ENCODE data around the gene CAPN3.
"Not testable (repeated sequence)": the region's sequence is repeated elsewhere in the genome, so short reads cannot be mapped to it uniquely, and the experiment has no call there.

CAPN3 gene

DNA sequence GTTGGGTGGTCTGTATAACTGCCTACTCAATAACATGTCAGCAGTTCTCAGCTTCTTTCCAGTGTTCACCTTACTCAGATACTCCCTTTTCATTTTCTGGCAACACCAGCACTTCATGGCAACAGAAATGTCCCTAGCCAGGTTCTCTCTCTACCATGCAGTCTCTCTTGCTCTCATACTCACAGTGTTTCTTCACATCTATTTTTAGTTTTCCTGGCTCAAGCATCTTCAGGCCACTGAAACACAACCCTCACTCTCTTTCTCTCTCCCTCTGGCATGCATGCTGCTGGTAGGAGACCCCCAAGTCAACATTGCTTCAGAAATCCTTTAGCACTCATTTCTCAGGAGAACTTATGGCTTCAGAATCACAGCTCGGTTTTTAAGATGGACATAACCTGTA is at the start of gene CAPN3:
Gene CAPN3, plus strand, starts transcription at position 253 of the 400 bp plus-strand sequence. CDS start 305 bp downstream, outside the sequence.
- Histone ChIP-seq H3K4me1 (ENCODE audit: insufficient read depth, low read length) (peaks cover 13% of the 10 kb centered on the region), H3K36me3 (ENCODE audit: insufficient read depth, low read length) (no peaks in the 10 kb centered on the region), H3K9me3 (ENCODE audit: control insufficient read depth, insufficient read depth, low read length) (no peaks in the 10 kb centered on the region), H3K9ac (ENCODE audit: low read depth, low read length) (no peak within 1 kb of the TSS)

GRCh38 chr15:42313463-42313862 is 45.8 kb upstream of the CAPN3 start:
- Histone ChIP-seq H3K36me3 (ENCODE audit: insufficient read depth, low read length) (no peaks in the 10 kb centered on the region), H3K9me3 (ENCODE audit: control insufficient read depth, insufficient read depth, low read length) (no peaks in the 10 kb centered on the region), H3K9ac (ENCODE audit: low read depth, low read length) (no peak overlapping the region), H3K4me1 (ENCODE audit: insufficient read depth, low read length) (no peaks in the 10 kb centered on the region)

GRCh38 chr15:42314818-42315217 is 44.5 kb upstream of the CAPN3 start:
- Histone ChIP-seq H3K4me1 (ENCODE audit: insufficient read depth, low read length) (no peaks in the 10 kb centered on the region), H3K9me3 (ENCODE audit: control insufficient read depth, insufficient read depth, low read length) (no peaks in the 10 kb centered on the region), H3K36me3 (ENCODE audit: insufficient read depth, low read length) (no peaks in the 10 kb centered on the region), H3K9ac (ENCODE audit: low read depth, low read length) (no peak overlapping the region)

DNA sequence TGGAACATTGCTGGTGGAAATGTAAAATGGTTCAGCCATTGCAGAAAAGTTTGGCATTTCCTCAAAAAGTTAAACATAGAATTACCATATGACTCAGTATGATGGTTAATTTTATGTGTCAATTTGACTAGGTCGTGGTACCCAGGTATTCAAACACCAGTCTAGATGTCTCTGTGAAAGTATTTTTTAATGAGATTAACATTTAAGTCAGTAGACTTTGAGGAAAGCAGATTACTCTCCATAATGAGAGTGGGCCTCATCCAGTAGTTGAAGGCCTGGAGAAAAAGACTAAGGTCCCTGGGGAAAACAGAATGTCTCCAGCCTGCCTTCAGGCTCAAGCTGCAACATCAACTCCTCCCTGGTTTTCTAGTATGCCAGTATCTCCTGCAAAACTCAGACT is 43.8 kb upstream of the CAPN3 start:
- Histone ChIP-seq H3K9ac (ENCODE audit: low read depth, low read length) (no peak overlapping the region), H3K9me3 (ENCODE audit: control insufficient read depth, insufficient read depth, low read length) (no peaks in the 10 kb centered on the region), H3K4me1 (ENCODE audit: insufficient read depth, low read length) (no peaks in the 10 kb centered on the region), H3K36me3 (ENCODE audit: insufficient read depth, low read length) (no peaks in the 10 kb centered on the region)

DNA sequence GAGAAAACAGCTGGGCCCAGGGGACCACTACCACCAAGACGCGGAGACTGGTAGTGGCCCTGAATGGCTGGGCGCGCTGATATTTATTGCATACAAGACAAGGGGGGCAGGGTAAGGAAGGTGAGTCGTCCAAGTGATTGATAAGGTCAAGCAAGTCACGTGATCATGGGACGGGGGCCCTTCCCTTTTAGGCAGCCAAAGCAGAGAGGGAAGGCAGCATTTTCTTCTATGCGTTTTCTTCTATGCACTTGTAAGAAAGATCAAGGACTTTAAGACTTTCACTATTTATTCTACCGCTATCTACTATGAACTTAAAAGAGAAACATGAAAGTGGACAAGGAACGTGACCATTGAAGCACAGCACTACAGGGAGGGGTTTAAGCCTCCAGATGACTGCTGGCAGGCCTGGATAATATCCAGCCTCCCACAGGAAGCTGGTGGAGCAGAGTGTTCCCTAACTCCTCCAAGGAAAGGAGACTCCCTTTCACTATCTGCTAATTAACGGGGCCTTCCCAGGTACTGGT is 43.0 kb upstream of the CAPN3 start:
- not testable (repeated sequence) for H3K9ac ChIP-seq (ENCODE audit: low read depth, low read length); H3K36me3 ChIP-seq (ENCODE audit: insufficient read depth, low read length); H3K9me3 ChIP-seq (ENCODE audit: control insufficient read depth, insufficient read depth, low read length); H3K4me1 ChIP-seq (ENCODE audit: insufficient read depth, low read length)

- Histone ChIP-seq H3K4me1 (ENCODE audit: insufficient read depth, low read length) (no peaks in the 10 kb centered on the region), H3K9me3 (ENCODE audit: control insufficient read depth, insufficient read depth, low read length) (no peaks in the 10 kb centered on the region), H3K9ac (ENCODE audit: low read depth, low read length) (no peak overlapping the region), H3K36me3 (ENCODE audit: insufficient read depth, low read length) (no peaks in the 10 kb centered on the region)
Observed at GRCh38 chr15:42319206-42319605, 40.1 kb upstream of the CAPN3 start.

GRCh38 chr15:42324308-42324707 is 35.0 kb upstream of the CAPN3 start:
- Histone ChIP-seq H3K9ac (ENCODE audit: low read depth, low read length) (no peak overlapping the region), H3K36me3 (ENCODE audit: insufficient read depth, low read length) (no peaks in the 10 kb centered on the region), H3K9me3 (ENCODE audit: control insufficient read depth, insufficient read depth, low read length) (no peaks in the 10 kb centered on the region; the same call in 1 of the 2 replicates), H3K4me1 (ENCODE audit: insufficient read depth, low read length) (no peaks in the 10 kb centered on the region)

- Histone ChIP-seq H3K36me3 (ENCODE audit: insufficient read depth, low read length) (no peaks in the 10 kb centered on the region), H3K4me1 (ENCODE audit: insufficient read depth, low read length) (no peaks in the 10 kb centered on the region), H3K9ac (ENCODE audit: low read depth, low read length) (no peak overlapping the region), H3K9me3 (ENCODE audit: control insufficient read depth, insufficient read depth, low read length) (no peaks in the 10 kb centered on the region; the same call in 1 of the 2 replicates)
Observed at GRCh38 chr15:42329161-42329560, 30.1 kb upstream of the CAPN3 start.

DNA sequence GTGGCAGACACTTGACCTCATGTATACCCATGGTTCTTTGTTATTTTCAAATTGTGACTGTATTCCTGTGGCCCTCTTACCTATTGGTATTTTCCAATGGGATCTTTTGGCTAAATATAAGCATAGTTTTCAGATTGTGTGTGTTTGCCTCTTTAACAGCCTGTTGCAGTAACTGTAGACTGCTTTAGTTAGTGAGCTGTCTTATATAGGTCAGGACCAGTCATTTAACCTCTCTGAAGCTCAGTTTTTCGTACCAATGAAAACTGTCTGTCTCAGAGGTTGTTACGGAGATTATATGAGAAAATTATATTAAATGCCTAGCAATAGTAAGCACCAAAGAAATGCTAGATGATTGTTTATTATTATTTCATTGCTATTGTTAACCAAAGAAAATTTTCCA is 29.3 kb upstream of the CAPN3 start:
- Histone ChIP-seq H3K9me3 (ENCODE audit: control insufficient read depth, insufficient read depth, low read length) (no peaks in the 10 kb centered on the region; the same call in 1 of the 2 replicates), H3K4me1 (ENCODE audit: insufficient read depth, low read length) (no peaks in the 10 kb centered on the region), H3K9ac (ENCODE audit: low read depth, low read length) (no peak overlapping the region), H3K36me3 (ENCODE audit: insufficient read depth, low read length) (no peaks in the 10 kb centered on the region)

- no peaks in the 10 kb centered on the region for H3K4me1 ChIP-seq (ENCODE audit: insufficient read depth, low read length)
- H3K9me3 ChIP-seq (ENCODE audit: control insufficient read depth, insufficient read depth, low read length), result peaks cover 2% of the 10 kb centered on the region; the same call in 1 of the 2 replicates
- no peaks in the 10 kb centered on the region for H3K36me3 ChIP-seq (ENCODE audit: insufficient read depth, low read length)
- no peak overlapping the region for H3K9ac ChIP-seq (ENCODE audit: low read depth, low read length)
Observed at GRCh38 chr15:42331235-42331634, 28.1 kb upstream of the CAPN3 start.

DNA sequence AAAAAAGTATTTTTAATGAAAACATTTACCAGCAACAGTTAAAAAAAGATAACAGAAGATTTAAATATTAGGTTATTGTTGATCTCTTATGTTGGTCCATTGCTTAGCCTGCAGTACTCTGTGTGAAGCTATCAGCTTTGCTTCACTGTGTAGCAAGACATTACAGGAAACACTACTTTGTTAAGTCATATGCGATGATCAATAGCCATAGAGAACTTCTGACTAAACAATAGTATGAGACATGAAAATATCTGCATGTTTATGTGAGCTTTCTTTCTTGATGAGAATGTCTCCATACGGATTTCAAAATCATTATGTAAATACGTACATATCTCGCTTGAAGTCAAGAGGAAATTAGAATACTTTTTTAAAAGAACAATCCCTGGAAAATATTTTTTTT is 27.0 kb upstream of the CAPN3 start:
- Histone ChIP-seq H3K36me3 (ENCODE audit: insufficient read depth, low read length) (no peaks in the 10 kb centered on the region), H3K4me1 (ENCODE audit: insufficient read depth, low read length) (no peaks in the 10 kb centered on the region), H3K9me3 (ENCODE audit: control insufficient read depth, insufficient read depth, low read length) (peaks cover 2% of the 10 kb centered on the region; the same call in 1 of the 2 replicates), H3K9ac (ENCODE audit: low read depth, low read length) (no peak overlapping the region)

GRCh38 chr15:42335074-42335473 is 24.2 kb upstream of the CAPN3 start:
- Histone ChIP-seq H3K36me3 (ENCODE audit: insufficient read depth, low read length) (no peaks in the 10 kb centered on the region), H3K9me3 (ENCODE audit: control insufficient read depth, insufficient read depth, low read length) (peaks cover 2% of the 10 kb centered on the region; the same call in 1 of the 2 replicates), H3K4me1 (ENCODE audit: insufficient read depth, low read length) (no peaks in the 10 kb centered on the region), H3K9ac (ENCODE audit: low read depth, low read length) (no peak overlapping the region)

GRCh38 chr15:42336650-42337049 is 22.7 kb upstream of the CAPN3 start:
- H3K4me1 ChIP-seq (ENCODE audit: insufficient read depth, low read length); H3K9me3 ChIP-seq (ENCODE audit: control insufficient read depth, insufficient read depth, low read length); H3K9ac ChIP-seq (ENCODE audit: low read depth, low read length); H3K36me3 ChIP-seq (ENCODE audit: insufficient read depth, low read length): not testable (repeated sequence)

- not testable (repeated sequence) for H3K9ac ChIP-seq (ENCODE audit: low read depth, low read length); H3K36me3 ChIP-seq (ENCODE audit: insufficient read depth, low read length); H3K9me3 ChIP-seq (ENCODE audit: control insufficient read depth, insufficient read depth, low read length); H3K4me1 ChIP-seq (ENCODE audit: insufficient read depth, low read length)
Observed at GRCh38 chr15:42337104-42337503, 22.2 kb upstream of the CAPN3 start.

DNA sequence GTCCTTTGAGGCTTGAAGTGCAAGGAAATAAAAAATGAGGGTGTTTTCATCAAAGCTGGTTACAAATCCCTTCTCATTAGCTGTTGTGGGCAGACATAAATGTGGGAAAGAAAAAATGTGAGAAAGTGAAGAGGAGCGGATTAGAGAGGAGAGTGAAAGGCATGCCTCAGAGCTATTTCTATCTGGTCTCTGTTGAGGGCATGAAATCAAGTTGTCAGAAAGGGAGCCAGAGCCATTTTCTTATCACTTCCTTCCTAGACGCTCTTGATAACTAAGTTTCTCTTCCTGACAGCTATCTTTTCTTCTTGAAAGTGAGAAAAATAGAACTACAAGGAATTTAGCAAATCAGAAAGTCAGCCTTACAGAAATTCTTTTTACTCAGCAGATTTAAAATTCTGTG is 20.8 kb upstream of the CAPN3 start:
- no peaks in the 10 kb centered on the region for H3K4me1 ChIP-seq (ENCODE audit: insufficient read depth, low read length)
- no peaks in the 10 kb centered on the region for H3K36me3 ChIP-seq (ENCODE audit: insufficient read depth, low read length)
- no peak overlapping the region for H3K9ac ChIP-seq (ENCODE audit: low read depth, low read length)
- peaks cover 2% of the 10 kb centered on the region; the same call in 1 of the 2 replicates for H3K9me3 ChIP-seq (ENCODE audit: control insufficient read depth, insufficient read depth, low read length)

Data from ES-I3 (cell line).